KMS-11 (cell line): ENCODE data around the gene KCND3.

Experiments
- H2AFZ ChIP-seq: fragments of 200-600 bp; sonication (generic); 2 replicates; pipeline ENCODE4 v1.6.1; 2016; ENCODE audit warnings: antibody characterized with exemption, mixed run types, low read depth
- H3K27ac ChIP-seq: fragments of 200-600 bp; sonication (generic); 2 replicates; pipeline ENCODE4 v1.6.1; 2016; ENCODE audit warnings: mild to moderate bottlenecking, mixed run types
- H3K27me3 ChIP-seq: fragments of 200-600 bp; sonication (generic); 2 replicates; pipeline ENCODE4 v1.6.1; 2017; ENCODE audit warnings: mild to moderate bottlenecking, low read depth, mixed run types, moderate library complexity; ENCODE audit not compliant: insufficient read depth
- H3K36me3 ChIP-seq: fragments of 200-600 bp; sonication (generic); 2 replicates; pipeline ENCODE4 v1.6.1; 2017; ENCODE audit warnings: mild to moderate bottlenecking, mixed run types; ENCODE audit not compliant: insufficient read depth
- H3K4me1 ChIP-seq: fragments of 200-600 bp; sonication (generic); 2 replicates; pipeline ENCODE4 v1.6.1; 2016; ENCODE audit warnings: mild to moderate bottlenecking, low read depth, mixed run types; ENCODE audit not compliant: poor library complexity, severe bottlenecking
- H3K4me2 ChIP-seq: fragments of 200-600 bp; sonication (generic); 2 replicates; pipeline ENCODE4 v1.7.0; 2016; ENCODE audit warnings: mild to moderate bottlenecking, mixed run types
- H3K4me3 ChIP-seq: fragments of 200-600 bp; sonication (generic); IDR thresholded peaks from 2 replicates; pipeline ENCODE4 v1.6.1; 2017; ENCODE audit warnings: low read depth, low read length, mixed read lengths; ENCODE audit not compliant: insufficient read depth
- H3K79me2 ChIP-seq: fragments of 200-600 bp; sonication (generic); 2 replicates; pipeline ENCODE4 v1.6.1; 2016; ENCODE audit warnings: low read depth, mixed run types; ENCODE audit not compliant: insufficient read depth
- H3K9ac ChIP-seq: fragments of 200-600 bp; sonication (generic); 2 replicates; pipeline ENCODE4 v1.6.1; 2016; ENCODE audit warnings: mild to moderate bottlenecking, mixed run types
- H4K20me1 ChIP-seq: fragments of 200-600 bp; sonication (generic); 2 replicates; pipeline ENCODE4 v1.6.1; 2016; ENCODE audit warnings: mild to moderate bottlenecking, mixed run types; ENCODE audit not compliant: insufficient read depth
- TF ChIP-seq, protein P1 (sequence below): fragments of 200-600 bp; sonication (generic); conservative IDR thresholded peaks from 2 replicates; pipeline ENCODE4 v1.6.1; 2017; ENCODE audit warnings: low read depth, mild to moderate bottlenecking, antibody characterized with exemption, low read length, moderate library complexity, mixed read lengths

The KCND3 gene

GRCh38 chr1:111909030-111909429 lies 80.4 kb downstream of the KCND3 start:
- Histone ChIP-seq H4K20me1 (no peaks in the 10 kb centered on the region), H3K27me3 (no peaks in the 10 kb centered on the region), H3K79me2 (no peaks in the 10 kb centered on the region), H3K27ac (no peak overlapping the region), H3K4me2 (no peak overlapping the region), H3K4me3 (no peak overlapping the region), H2AFZ (no peak overlapping the region), H3K4me1 (no peaks in the 10 kb centered on the region), H3K36me3 (no peaks in the 10 kb centered on the region), H3K9ac (no peak overlapping the region)
- TF ChIP-seq, protein P1, sequence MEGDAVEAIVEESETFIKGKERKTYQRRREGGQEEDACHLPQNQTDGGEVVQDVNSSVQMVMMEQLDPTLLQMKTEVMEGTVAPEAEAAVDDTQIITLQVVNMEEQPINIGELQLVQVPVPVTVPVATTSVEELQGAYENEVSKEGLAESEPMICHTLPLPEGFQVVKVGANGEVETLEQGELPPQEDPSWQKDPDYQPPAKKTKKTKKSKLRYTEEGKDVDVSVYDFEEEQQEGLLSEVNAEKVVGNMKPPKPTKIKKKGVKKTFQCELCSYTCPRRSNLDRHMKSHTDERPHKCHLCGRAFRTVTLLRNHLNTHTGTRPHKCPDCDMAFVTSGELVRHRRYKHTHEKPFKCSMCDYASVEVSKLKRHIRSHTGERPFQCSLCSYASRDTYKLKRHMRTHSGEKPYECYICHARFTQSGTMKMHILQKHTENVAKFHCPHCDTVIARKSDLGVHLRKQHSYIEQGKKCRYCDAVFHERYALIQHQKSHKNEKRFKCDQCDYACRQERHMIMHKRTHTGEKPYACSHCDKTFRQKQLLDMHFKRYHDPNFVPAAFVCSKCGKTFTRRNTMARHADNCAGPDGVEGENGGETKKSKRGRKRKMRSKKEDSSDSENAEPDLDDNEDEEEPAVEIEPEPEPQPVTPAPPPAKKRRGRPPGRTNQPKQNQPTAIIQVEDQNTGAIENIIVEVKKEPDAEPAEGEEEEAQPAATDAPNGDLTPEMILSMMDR = no peak

- Histone ChIP-seq H3K4me1 (no peaks in the 10 kb centered on the region), H4K20me1 (no peaks in the 10 kb centered on the region), H3K4me2 (no peak overlapping the region), H3K79me2 (no peaks in the 10 kb centered on the region), H3K4me3 (no peak overlapping the region), H3K27me3 (no peaks in the 10 kb centered on the region), H3K36me3 (no peaks in the 10 kb centered on the region), H3K9ac (no peak overlapping the region), H3K27ac (no peak overlapping the region), H2AFZ (no peak overlapping the region)
- TF ChIP-seq, protein P1 = no peak
Measured at GRCh38 chr1:111908011-111908621, 81.4 kb downstream of the KCND3 start.

- H3K27me3 ChIP-seq = no peaks in the 10 kb centered on the region
- H3K4me2 ChIP-seq = no peak overlapping the region
- H3K27ac ChIP-seq = no peak overlapping the region
- H3K4me3 ChIP-seq = no peak overlapping the region
- H3K9ac ChIP-seq = no peak overlapping the region
- no peaks in the 10 kb centered on the region for H3K36me3 ChIP-seq
- TF ChIP-seq, protein P1 = no peak
- no peak overlapping the region for H2AFZ ChIP-seq
- H3K79me2 ChIP-seq = no peaks in the 10 kb centered on the region
- H4K20me1 ChIP-seq = no peaks in the 10 kb centered on the region
- H3K4me1 ChIP-seq = no peaks in the 10 kb centered on the region
Measured at GRCh38 chr1:111907321-111907720, 82.1 kb downstream of the KCND3 start.

DNA sequence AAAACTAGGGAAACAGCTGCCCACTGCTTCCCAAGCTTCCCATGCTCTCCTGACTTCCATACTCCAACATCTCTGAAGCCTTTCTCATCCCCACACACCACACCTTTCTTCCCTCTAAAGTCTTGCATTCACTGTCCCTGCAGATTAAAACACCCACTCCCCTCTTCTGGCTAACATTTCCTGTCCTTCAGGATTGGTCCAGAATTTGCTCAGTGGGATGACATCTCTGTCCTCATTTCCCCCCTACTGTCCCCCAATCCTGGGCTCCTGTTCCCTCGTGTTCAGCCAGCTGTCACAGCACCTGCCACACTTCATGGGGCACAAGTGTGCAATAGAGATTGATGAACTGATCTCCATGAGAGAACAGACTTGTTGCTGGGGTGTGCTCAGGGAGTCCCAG lies 82.7 kb downstream of the KCND3 start:
- Histone ChIP-seq H4K20me1 (no peaks in the 10 kb centered on the region), H2AFZ (no peak overlapping the region), H3K4me1 (no peaks in the 10 kb centered on the region), H3K27ac (no peak overlapping the region), H3K79me2 (no peaks in the 10 kb centered on the region), H3K4me2 (no peak overlapping the region), H3K4me3 (no peak overlapping the region), H3K9ac (no peak overlapping the region), H3K27me3 (no peaks in the 10 kb centered on the region), H3K36me3 (no peaks in the 10 kb centered on the region)
- TF ChIP-seq, protein P1 = no peak
